B cell (primary cell): ENCODE results near the gene ZBTB21. TPM values are rescaled to one million over a fixed set of nuclear protein-coding genes. Genes with fewer than 3 reads are reported as not detected.

ENCODE experiments used
- ATAC-seq: fragments of 200-7000 bp; cut with Tn5 transposase; one replicate; pipeline ENCODE4 v1.10.0; 2021; ENCODE audit warnings: low read depth, mild to moderate bottlenecking, moderate number of reproducible peaks, moderate library complexity
- CTCF ChIA-PET: fragments of 350-600 bp; sonication (Branson Sonifier 250); formaldehyde crosslinking; loops from one replicate; lab custom pipeline; 2021; ENCODE audit warnings: antibody characterized with exemption, inconsistent platforms; lab: Charles Lee
- POLR2A ChIA-PET: fragments of 350-600 bp; sonication (Branson Sonifier 250); formaldehyde crosslinking; loops from one replicate; lab custom pipeline; 2021; ENCODE audit warnings: antibody characterized with exemption; lab: Charles Lee
- DNase-seq: peaks from one replicate; pipeline ENCODE4 v3.0.0; 2013
- H2AFZ ChIP-seq: 2 replicates; pipeline ENCODE4 v1.6.1; 2012; ENCODE audit warnings: mild to moderate bottlenecking, low read depth, low read length; ENCODE audit not compliant: insufficient read depth, poor library complexity, severe bottlenecking
- H3K27ac ChIP-seq, 2 donors: 1 replicate in 1 of 2; 2 replicates in 1 of 2; pipeline ENCODE4 v1.5.1; 2012 to 2013; ENCODE audit warnings: low read length in 2 of 2, mild to moderate bottlenecking in 2 of 2, moderate library complexity in 1 of 2
- H3K27me3 ChIP-seq, 4 experiments: fragments of 200-600 bp in 1 of 4; sonication (generic) in 1 of 4; replicated peaks in 1 of 4; 1 replicate in 2 of 4; 2 replicates in 2 of 4; pipeline versions ENCODE4 v1.6.1 to v1.7.0; 2013 to 2016; ENCODE audit warnings: low read length in 3 of 4, mild to moderate bottlenecking in 2 of 4, mixed read lengths in 1 of 4, moderate library complexity in 1 of 4; ENCODE audit not compliant: insufficient read depth in 4 of 4, control insufficient read depth in 3 of 4; ENCODE audit errors: control extremely low read depth in 1 of 4
- H3K36me3 ChIP-seq, 2 experiments: replicated peaks in 1 of 2; 1 replicate in 1 of 2; 2 replicates in 1 of 2; pipeline versions ENCODE4 v1.6.1 to v1.7.1; 2013; ENCODE audit warnings: low read length in 1 of 2; ENCODE audit not compliant: insufficient read depth in 2 of 2, control insufficient read depth in 1 of 2; ENCODE audit errors: control extremely low read depth in 1 of 2, extremely low read depth in 1 of 2
- H3K4me1 ChIP-seq, 2 donors: fragments of 200-600 bp in 1 of 2; sonication (generic) in 1 of 2; 1 replicate in 1 of 2; 2 replicates in 1 of 2; pipeline versions ENCODE4 v1.5.1 to v1.6.1; 2013 to 2017; ENCODE audit warnings: low read length in 2 of 2; ENCODE audit not compliant: control insufficient read depth in 2 of 2, insufficient read depth in 2 of 2
- H3K4me2 ChIP-seq: replicated peaks from 2 replicates; pipeline ENCODE3; 2012; ENCODE audit warnings: mild to moderate bottlenecking, low read depth, low read length; ENCODE audit not compliant: poor library complexity, severe bottlenecking
- H3K4me3 ChIP-seq, 5 experiments: fragments of 200-600 bp in 1 of 5; sonication (generic) in 1 of 5; 1 replicate in 3 of 5; 2 replicates in 2 of 5; pipeline versions ENCODE4 v1.5.1 to v1.7.0; 2011 to 2016; ENCODE audit warnings: low read length in 4 of 5, mild to moderate bottlenecking in 4 of 5, low read depth in 2 of 5, control low read depth in 1 of 5, moderate library complexity in 1 of 5; ENCODE audit not compliant: insufficient read depth in 1 of 5; ENCODE audit errors: control extremely low read depth in 1 of 5, extremely low read depth in 1 of 5
- H3K79me2 ChIP-seq: fragments of 200-600 bp; sonication (generic); one replicate; pipeline ENCODE4 v1.6.0; 2016; ENCODE audit warnings: low read length; ENCODE audit not compliant: control insufficient read depth, insufficient read depth
- H3K9ac ChIP-seq: fragments of 200-600 bp; sonication (generic); 2 replicates; pipeline ENCODE4 v1.6.1; 2017; ENCODE audit warnings: mild to moderate bottlenecking, low read length, moderate library complexity
- H3K9me3 ChIP-seq, 3 donors: one replicate each; pipeline versions ENCODE4 v1.6.1 to v1.7.1; 2013; ENCODE audit warnings: low read length in 2 of 3; ENCODE audit not compliant: control insufficient read depth in 2 of 3, insufficient read depth in 1 of 3; ENCODE audit errors: control extremely low read depth in 1 of 3
- H4K20me1 ChIP-seq: 2 replicates; pipeline ENCODE4 v1.6.0; 2012; ENCODE audit warnings: mild to moderate bottlenecking, low read length; ENCODE audit not compliant: insufficient read depth, control insufficient read depth, poor library complexity, severe bottlenecking
- H3K27ac Mint-ChIP-seq: one replicate; pipeline ENCODE4 v1.8.0; 2021; ENCODE audit warnings: mixed read lengths
- H3K27me3 Mint-ChIP-seq: one replicate; pipeline ENCODE4 v1.8.0; 2021; ENCODE audit warnings: mixed read lengths
- H3K4me1 Mint-ChIP-seq: one replicate; pipeline ENCODE4 v1.8.0; 2021; ENCODE audit warnings: mixed read lengths
- H3K4me3 Mint-ChIP-seq: one replicate; pipeline ENCODE4 v1.8.0; 2021; ENCODE audit warnings: mixed read lengths
- H3K9me3 Mint-ChIP-seq: one replicate; pipeline ENCODE4 v1.8.0; 2022; ENCODE audit warnings: mixed read lengths; ENCODE audit not compliant: insufficient read depth
- EZH2 ChIP-seq: IDR thresholded peaks from 2 replicates; pipeline ENCODE4 v1.6.1; 2012; ENCODE audit warnings: borderline replicate concordance, low read depth, mild to moderate bottlenecking, moderate library complexity, low read length; ENCODE audit not compliant: insufficient read depth, poor library complexity, severe bottlenecking
- WGBS: methylation state at CpG from one replicate; pipeline ENCODE4 v1.1.5; 2013; ENCODE audit warnings: missing lambda C conversion rate; ENCODE audit not compliant: insufficient coverage; 5-methylcytosine and 5-hydroxymethylcytosine counted together
- intact Hi-C: fragments of 100-400 bp; cut with micrococcal nuclease; formaldehyde crosslinking; loops from one replicate; pipeline ENCODE4 v1.10.0; 2022
- polyA plus RNA-seq: library from polyadenylated mRNA; depleted of rRNA; stranded (reverse); fragments of >200 nt; gene quantifications from 2 replicates; pipeline ENCODE4 v1.2.3, GENCODE V29; 2012
- total RNA-seq, 2 donors: library from RNA; stranded (reverse); fragments of 120-200 nt in 1 of 2; gene quantifications; 1 replicate in 1 of 2; 2 replicates in 1 of 2; pipeline versions ENCODE4 v1.2.3 to v1.2.4, GENCODE V29; 2013 to 2022
- TF ChIP-seq, protein P1 (sequence below): fragments of 200-600 bp; IDR thresholded peaks from one replicate; pipeline ENCODE4 v1.8.0; 2022; ENCODE audit warnings: antibody characterized with exemption, mild to moderate bottlenecking

ZBTB21 gene
- total and polyA plus RNA-seq, 2 donors (not counting 1 experiment from before 2014, with no cell fraction given): 12.4 to 40.1 TPM

DNA sequence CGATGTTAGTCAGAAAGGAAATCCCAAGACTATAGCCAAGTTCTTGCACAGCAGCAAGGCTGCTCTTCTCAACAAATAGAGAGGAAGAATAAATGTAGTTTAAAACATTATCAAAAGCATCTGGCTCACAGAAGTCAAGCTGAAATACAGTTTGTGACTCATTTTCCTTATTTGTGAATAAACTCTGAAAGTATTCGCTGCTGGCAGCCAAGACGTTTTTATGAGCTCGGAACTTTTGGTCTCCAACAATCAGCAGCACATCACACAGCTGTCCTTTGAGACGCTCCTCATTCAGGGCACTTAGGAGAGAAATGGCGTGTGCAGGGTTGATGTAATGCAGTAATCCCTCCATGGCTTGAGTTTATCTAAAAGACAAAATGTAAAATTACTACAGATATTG, 16.4 kb downstream of the ZBTB21 start:
- DNase-seq: no peak
- no peak for TF ChIP-seq EZH2
- TF ChIP-seq, protein P1, sequence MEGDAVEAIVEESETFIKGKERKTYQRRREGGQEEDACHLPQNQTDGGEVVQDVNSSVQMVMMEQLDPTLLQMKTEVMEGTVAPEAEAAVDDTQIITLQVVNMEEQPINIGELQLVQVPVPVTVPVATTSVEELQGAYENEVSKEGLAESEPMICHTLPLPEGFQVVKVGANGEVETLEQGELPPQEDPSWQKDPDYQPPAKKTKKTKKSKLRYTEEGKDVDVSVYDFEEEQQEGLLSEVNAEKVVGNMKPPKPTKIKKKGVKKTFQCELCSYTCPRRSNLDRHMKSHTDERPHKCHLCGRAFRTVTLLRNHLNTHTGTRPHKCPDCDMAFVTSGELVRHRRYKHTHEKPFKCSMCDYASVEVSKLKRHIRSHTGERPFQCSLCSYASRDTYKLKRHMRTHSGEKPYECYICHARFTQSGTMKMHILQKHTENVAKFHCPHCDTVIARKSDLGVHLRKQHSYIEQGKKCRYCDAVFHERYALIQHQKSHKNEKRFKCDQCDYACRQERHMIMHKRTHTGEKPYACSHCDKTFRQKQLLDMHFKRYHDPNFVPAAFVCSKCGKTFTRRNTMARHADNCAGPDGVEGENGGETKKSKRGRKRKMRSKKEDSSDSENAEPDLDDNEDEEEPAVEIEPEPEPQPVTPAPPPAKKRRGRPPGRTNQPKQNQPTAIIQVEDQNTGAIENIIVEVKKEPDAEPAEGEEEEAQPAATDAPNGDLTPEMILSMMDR: no peak
- Histone ChIP-seq H3K36me3 (peaks cover 0 to 36% of the 10 kb centered on the region in 2 experiments), H2AFZ (no peak overlapping the region), H3K79me2 (peaks cover 9% of the 10 kb centered on the region), H3K27me3 (no peaks in the 10 kb centered on the region), H3K4me3 (no peak overlapping the region), H3K27ac (no peak overlapping the region), H4K20me1 (peaks cover 8% of the 10 kb centered on the region), H3K4me2 (no peak overlapping the region), H3K9ac (no peak overlapping the region), H3K9me3 (peaks cover 0 to 10% (median 8%) of the 10 kb centered on the region in 3 donors), H3K4me1 (no peaks in the 10 kb centered on the region)
- no peak overlapping the region for H3K27ac Mint-ChIP-seq
- ATAC-seq: no peak
- no peaks in the 10 kb centered on the region for H3K9me3 Mint-ChIP-seq
- 80% methylated on average over 2 of the region's 6 CpGs for WGBS
- no peaks in the 10 kb centered on the region for H3K4me1 Mint-ChIP-seq
- no peaks in the 10 kb centered on the region for H3K27me3 Mint-ChIP-seq
- no peak overlapping the region for H3K4me3 Mint-ChIP-seq
- POLR2A ChIA-PET: interaction anchor here (0.6 kb wide), 1 partner anchor 13 kb away, joined by 6 read pairs; no protein-coding TSS in a partner anchor
- intact Hi-C loops: no loop called here
- CTCF ChIA-PET: interaction anchor here (1.5 kb wide), 1 partner anchor 114 kb away, joined by 4 read pairs; no protein-coding TSS in a partner anchor

DNA sequence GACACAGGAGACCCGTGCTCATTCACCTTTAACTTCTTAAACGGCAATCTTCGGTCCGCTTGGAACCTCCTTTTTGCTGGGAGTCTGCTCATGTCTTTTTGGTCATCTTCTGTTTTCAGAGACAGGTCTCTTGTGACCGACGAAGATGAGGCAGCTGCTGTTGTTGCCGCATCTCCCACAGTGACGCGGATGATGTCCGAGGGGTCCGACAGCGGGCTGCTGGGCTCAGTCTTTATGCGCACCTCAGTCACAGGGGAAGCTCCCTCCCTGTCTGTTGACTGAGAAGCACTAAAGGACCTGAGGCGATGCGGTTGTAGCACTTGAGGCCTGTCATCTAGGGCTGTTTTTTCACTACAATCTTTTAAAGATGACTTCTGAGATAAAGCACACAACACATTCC, 17.6 kb downstream of the ZBTB21 start:
- no peak overlapping the region for H3K27ac Mint-ChIP-seq
- no peak overlapping the region for H3K4me3 Mint-ChIP-seq
- Histone ChIP-seq H4K20me1 (no peaks in the 10 kb centered on the region), H3K9me3 (peaks cover 0 to 10% (median 8%) of the 10 kb centered on the region in 3 donors), H3K4me2 (no peak overlapping the region), H3K79me2 (peaks cover 7% of the 10 kb centered on the region), H3K4me3 (no peak overlapping the region), H2AFZ (no peak overlapping the region), H3K27ac (no peak overlapping the region), H3K36me3 (peaks cover 0 to 34% of the 10 kb centered on the region in 2 experiments), H3K9ac (no peak overlapping the region), H3K4me1 (no peaks in the 10 kb centered on the region), H3K27me3 (no peaks in the 10 kb centered on the region)
- H3K27me3 Mint-ChIP-seq: no peaks in the 10 kb centered on the region
- ATAC-seq (no peak), DNase-seq (no peak)
- POLR2A ChIA-PET: no interaction called here
- WGBS: 98% methylated on average over 15 of the region's 15 CpGs
- H3K4me1 Mint-ChIP-seq: no peaks in the 10 kb centered on the region
- TF ChIP-seq, protein P1: no peak
- no peak for TF ChIP-seq EZH2
- CTCF ChIA-PET: no interaction called here
- intact Hi-C loops: no loop called here
- no peaks in the 10 kb centered on the region for H3K9me3 Mint-ChIP-seq
